ENCODE measurements around the gene EIF4E2.

Gene EIF4E2

GRCh38 chr2:232588680-232589585, 38.4 kb downstream of the EIF4E2 start:
- DNase-seq, result peak in 7 of 56 donors; percentile 21 to 59 (median 24)

GRCh38 chr2:232592772-232593395, 42.4 kb downstream of the EIF4E2 start:
- peak in 4 of 56 donors; percentile 20 to 43 (median 22) for DNase-seq

- DNase-seq, result no peak
Observed at GRCh38 chr2:232593982-232594381, 43.5 kb downstream of the EIF4E2 start.

- DNase-seq, result no peak
Observed at GRCh38 chr2:232597362-232598079, 47.0 kb downstream of the EIF4E2 start.

GRCh38 chr2:232598293-232598692, 47.8 kb downstream of the EIF4E2 start:
- DNase-seq, result no peak

- DNase-seq, result no peak
Observed at GRCh38 chr2:232600053-232600773, 49.7 kb downstream of the EIF4E2 start.

GRCh38 chr2:232603283-232603682, 52.8 kb downstream of the EIF4E2 start:
- DNase-seq, result no peak

GRCh38 chr2:232604535-232604934, 54.0 kb downstream of the EIF4E2 start:
- DNase-seq, result no peak

- DNase-seq, result no peak
Observed at GRCh38 chr2:232607011-232607410, 56.5 kb downstream of the EIF4E2 start.

GRCh38 chr2:232609607-232610006, 59.1 kb downstream of the EIF4E2 start:
- no peak for DNase-seq

GRCh38 chr2:232610081-232610480, 59.6 kb downstream of the EIF4E2 start:
- DNase-seq, result no peak

- no peak for DNase-seq
Observed at GRCh38 chr2:232611061-232611460, 60.6 kb downstream of the EIF4E2 start.

GRCh38 chr2:232611559-232612218, 61.2 kb downstream of the EIF4E2 start:
- peak in 46 of 56 donors; percentile 11 to 82 (median 42) for DNase-seq

GRCh38 chr2:232613538-232614134, 63.1 kb downstream of the EIF4E2 start:
- no peak for DNase-seq

- no peak for DNase-seq
Observed at GRCh38 chr2:232615339-232615738, 64.8 kb downstream of the EIF4E2 start.
